Coronary artery (tissue), 2 donors: ENCODE data around the gene SPP1.

Experiments
- DNase-seq: peaks from one replicate; pipeline ENCODE4 v3.0.0-alpha.2; 2017; ENCODE audit warnings: low spot score
- H3K27ac ChIP-seq, 2 donors: fragments of 200-600 bp; sonication (generic); one replicate each; pipeline ENCODE4 v1.5.1; 2016 to 2019
- H3K4me3 ChIP-seq: fragments of 200-600 bp; sonication (generic); 2 replicates; pipeline ENCODE4 v1.5.1; 2016; ENCODE audit warnings: mild to moderate bottlenecking, moderate library complexity
- TF ChIP-seq, protein P1 (sequence below): fragments of 200-600 bp; sonication (generic); IDR thresholded peaks from one replicate; pipeline ENCODE4 v1.5.1; 2019; ENCODE audit warnings: antibody characterized with exemption

Gene SPP1

GRCh38 chr4:87975466-87975865 is at the start of gene SPP1:
Gene SPP1 (plus strand): TSS chr4:87975714. CDS start chr4:87976896, 1,182 bp downstream.
- H3K4me3 ChIP-seq = no peak within 1 kb of the TSS
- DNase-seq = no peak

DNA sequence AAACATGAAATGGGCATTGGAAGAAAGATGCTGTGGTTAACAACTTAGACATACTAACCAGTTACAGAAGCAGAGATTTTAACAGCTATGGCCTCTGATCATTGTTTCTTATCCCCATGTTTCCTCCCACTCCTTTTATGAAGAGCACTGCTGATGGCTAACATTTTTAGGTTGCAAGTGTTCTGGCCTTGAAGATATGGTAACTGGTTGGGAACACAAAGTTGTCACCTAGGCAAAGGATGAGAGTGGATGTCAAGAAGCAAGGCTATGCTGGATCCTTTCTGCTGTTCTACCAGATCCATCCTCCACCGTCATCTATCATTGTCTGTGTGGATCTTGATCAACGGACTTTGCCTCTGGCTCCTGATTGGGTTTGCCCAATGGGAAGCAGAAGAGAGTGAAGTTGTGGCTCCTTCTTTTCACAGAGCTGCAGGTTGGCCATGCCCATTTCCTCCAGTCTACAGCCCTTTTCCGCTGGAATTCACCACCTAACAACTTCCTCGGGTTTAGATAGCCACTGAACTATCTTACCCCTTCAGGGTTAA is 48.9 kb upstream of the SPP1 start:
- Histone ChIP-seq H3K4me3 (no peak overlapping the region), H3K27ac (no peak overlapping the region)
- DNase-seq = no peak
- TF ChIP-seq, protein P1, sequence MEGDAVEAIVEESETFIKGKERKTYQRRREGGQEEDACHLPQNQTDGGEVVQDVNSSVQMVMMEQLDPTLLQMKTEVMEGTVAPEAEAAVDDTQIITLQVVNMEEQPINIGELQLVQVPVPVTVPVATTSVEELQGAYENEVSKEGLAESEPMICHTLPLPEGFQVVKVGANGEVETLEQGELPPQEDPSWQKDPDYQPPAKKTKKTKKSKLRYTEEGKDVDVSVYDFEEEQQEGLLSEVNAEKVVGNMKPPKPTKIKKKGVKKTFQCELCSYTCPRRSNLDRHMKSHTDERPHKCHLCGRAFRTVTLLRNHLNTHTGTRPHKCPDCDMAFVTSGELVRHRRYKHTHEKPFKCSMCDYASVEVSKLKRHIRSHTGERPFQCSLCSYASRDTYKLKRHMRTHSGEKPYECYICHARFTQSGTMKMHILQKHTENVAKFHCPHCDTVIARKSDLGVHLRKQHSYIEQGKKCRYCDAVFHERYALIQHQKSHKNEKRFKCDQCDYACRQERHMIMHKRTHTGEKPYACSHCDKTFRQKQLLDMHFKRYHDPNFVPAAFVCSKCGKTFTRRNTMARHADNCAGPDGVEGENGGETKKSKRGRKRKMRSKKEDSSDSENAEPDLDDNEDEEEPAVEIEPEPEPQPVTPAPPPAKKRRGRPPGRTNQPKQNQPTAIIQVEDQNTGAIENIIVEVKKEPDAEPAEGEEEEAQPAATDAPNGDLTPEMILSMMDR = no peak

More at GRCh38 chr4:87975466-87975865, at the start of gene SPP1:
- H3K27ac ChIP-seq = no peak within 1 kb of the TSS
- TF ChIP-seq, protein P1 = no peak

DNA sequence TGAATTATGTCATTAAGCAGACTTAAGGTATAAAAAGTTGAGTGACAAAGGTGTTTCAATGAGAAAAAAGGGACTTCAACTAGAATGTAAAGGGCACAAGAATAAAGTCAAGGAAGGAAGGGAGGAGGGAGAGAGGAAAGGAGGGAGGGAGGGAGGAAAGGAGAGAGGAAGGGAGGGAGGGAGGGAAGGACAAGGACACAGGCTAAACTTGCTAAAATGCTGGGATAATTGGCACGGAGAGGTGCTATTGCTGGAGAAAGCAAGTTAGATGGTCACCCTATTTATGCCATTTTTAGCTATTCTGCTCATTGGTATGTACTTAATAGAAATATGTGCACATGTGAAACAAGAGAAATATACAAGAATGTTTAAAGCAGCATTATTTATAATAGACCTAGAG is 44.9 kb upstream of the SPP1 start:
- DNase-seq = no peak
- Histone ChIP-seq H3K27ac (no peak overlapping the region), H3K4me3 (no peak overlapping the region)
- TF ChIP-seq, protein P1 = no peak

- no peak overlapping the region for H3K27ac ChIP-seq
- no peak overlapping the region for H3K4me3 ChIP-seq
- DNase-seq = no peak
- TF ChIP-seq, protein P1 = no peak
Observed at GRCh38 chr4:87931932-87932331, 43.6 kb upstream of the SPP1 start.

DNA sequence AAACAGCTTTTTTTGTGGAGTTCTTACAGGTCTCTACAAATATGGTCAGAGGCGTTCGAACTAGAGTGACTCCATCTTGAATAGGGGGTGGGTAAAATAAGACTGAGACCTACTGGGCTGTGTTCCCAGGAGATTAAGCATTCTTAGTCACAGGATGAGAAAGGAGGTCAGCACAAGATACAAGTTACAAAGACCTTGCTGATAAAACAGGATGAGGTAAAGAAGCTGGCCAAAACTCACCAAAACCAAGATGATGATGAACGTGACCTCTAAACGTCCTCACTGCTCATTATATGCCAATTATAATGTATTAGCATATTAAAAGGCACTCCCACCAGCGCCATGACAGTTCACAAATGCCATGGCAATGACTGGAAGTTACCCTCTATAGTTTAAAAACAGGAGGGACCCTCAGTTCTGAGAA is 42.8 kb upstream of the SPP1 start:
- no peak overlapping the region for H3K4me3 ChIP-seq
- no peak for DNase-seq
- H3K27ac ChIP-seq = no peak overlapping the region
- TF ChIP-seq, protein P1 = no peak

DNA sequence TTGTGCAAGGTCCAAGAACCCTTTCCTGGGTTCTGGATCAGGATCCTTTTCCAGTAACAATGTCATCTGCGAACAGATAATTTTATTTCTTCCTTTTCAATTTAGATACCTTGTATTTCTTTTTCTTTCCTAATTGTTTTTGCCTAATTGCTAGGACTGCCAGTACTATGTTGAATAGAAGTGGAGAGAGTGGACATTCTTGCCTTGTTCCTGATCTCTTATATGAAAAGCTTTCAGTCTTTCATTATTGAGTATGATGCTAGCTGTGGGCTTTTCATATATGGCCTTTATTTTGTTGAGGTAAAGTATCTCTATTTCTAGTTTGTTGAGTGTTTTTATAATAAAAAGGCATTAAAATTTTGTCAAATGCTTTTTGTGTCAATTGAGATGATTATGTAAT is 42.2 kb upstream of the SPP1 start:
- no peak for DNase-seq
- TF ChIP-seq, protein P1 = no peak
- Histone ChIP-seq H3K4me3 (no peak overlapping the region), H3K27ac (no peak overlapping the region)

DNA sequence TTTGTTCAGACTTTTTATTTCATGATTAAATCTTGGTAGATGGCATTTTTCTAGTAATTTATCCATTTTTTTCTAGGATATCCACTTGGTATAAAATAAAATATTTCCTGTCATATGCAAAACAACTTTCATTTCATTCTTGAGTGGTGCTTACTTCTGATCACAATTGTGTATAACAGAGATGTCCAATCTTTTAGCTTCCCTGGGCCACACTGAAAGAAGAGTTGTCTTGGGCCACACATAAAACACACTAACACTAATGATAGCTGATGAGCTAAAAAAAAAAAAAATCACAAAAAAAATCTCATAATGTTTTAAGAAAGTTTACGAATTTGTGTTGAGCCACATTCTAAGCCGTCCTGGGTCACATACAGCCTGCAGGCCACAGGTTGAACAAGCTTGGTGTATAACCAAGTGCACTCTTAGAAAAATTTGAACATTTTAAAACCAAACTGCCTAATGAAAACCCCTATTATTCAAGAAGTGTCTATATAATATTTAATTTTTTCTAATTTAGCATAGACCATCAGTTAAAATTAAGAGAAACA is 41.3 kb upstream of the SPP1 start:
- TF ChIP-seq, protein P1 = no peak
- DNase-seq = no peak
- Histone ChIP-seq H3K4me3 (no peak overlapping the region), H3K27ac (no peak overlapping the region)
